MM.1S (cell line): ENCODE measurements around the gene ACP6.

ENCODE experiments used
- DNase-seq: peaks from one replicate; pipeline ENCODE4 v3.0.0-alpha.2; 2015
- H2AFZ ChIP-seq: fragments of 300-600 bp; sonication (generic); 2 replicates; pipeline ENCODE4 v1.6.0; 2016; ENCODE audit warnings: antibody characterized with exemption, low read length
- H3F3A ChIP-seq: fragments of 300-600 bp; sonication (generic); 2 replicates; pipeline ENCODE4 v1.6.1; 2016; ENCODE audit warnings: mild to moderate bottlenecking, antibody characterized with exemption, low read length, moderate library complexity, mixed read lengths; ENCODE audit not compliant: insufficient read depth
- H3K27ac ChIP-seq: fragments of 300-600 bp; sonication (generic); 2 replicates; pipeline ENCODE4 v1.5.1; 2016; ENCODE audit warnings: mild to moderate bottlenecking, low read length
- H3K27me3 ChIP-seq: fragments of 300-600 bp; sonication (generic); replicated peaks from 2 replicates; pipeline ENCODE4 v1.6.0; 2016; ENCODE audit warnings: low read length; ENCODE audit not compliant: insufficient read depth
- H3K36me3 ChIP-seq: fragments of 300-600 bp; sonication (generic); replicated peaks from 2 replicates; pipeline ENCODE4 v1.6.1; 2016; ENCODE audit warnings: mild to moderate bottlenecking, low read length, mixed read lengths; ENCODE audit not compliant: insufficient read depth
- H3K4me1 ChIP-seq: fragments of 300-600 bp; sonication (generic); 2 replicates; pipeline ENCODE4 v1.6.1; 2016; ENCODE audit warnings: low read length, mixed read lengths
- H3K4me2 ChIP-seq: fragments of 300-600 bp; sonication (generic); 2 replicates; pipeline ENCODE4 v1.6.0; 2016; ENCODE audit warnings: low read depth, low read length
- H3K4me3 ChIP-seq: fragments of 300-600 bp; sonication (generic); 2 replicates; pipeline ENCODE4 v1.5.1; 2016; ENCODE audit warnings: low read length, mixed read lengths
- H3K79me2 ChIP-seq: fragments of 300-600 bp; sonication (generic); 2 replicates; pipeline ENCODE4 v1.6.1; 2016; ENCODE audit warnings: mixed run types, low read length, mixed read lengths
- H3K9ac ChIP-seq: fragments of 300-600 bp; sonication (generic); 2 replicates; pipeline ENCODE4 v1.6.1; 2016; ENCODE audit warnings: low read length, mixed read lengths
- H3K9me2 ChIP-seq: fragments of 300-600 bp; sonication (generic); replicated peaks from 2 replicates; pipeline ENCODE4 v1.6.1; 2016; ENCODE audit warnings: mild to moderate bottlenecking, low read length, mixed read lengths; ENCODE audit not compliant: insufficient read depth
- H3K9me3 ChIP-seq: fragments of 300-600 bp; sonication (generic); replicated peaks from 2 replicates; pipeline ENCODE4 v1.6.1; 2016; ENCODE audit warnings: mild to moderate bottlenecking, low read length, mixed read lengths; ENCODE audit not compliant: insufficient read depth
- H4K20me1 ChIP-seq: fragments of 300-600 bp; sonication (generic); 2 replicates; pipeline ENCODE4 v1.6.1; 2016; ENCODE audit warnings: mild to moderate bottlenecking, low read length, moderate library complexity, mixed read lengths; ENCODE audit not compliant: insufficient read depth
- EZH2 ChIP-seq: fragments of 300-600 bp; sonication (generic); optimal IDR thresholded peaks from 2 replicates; pipeline ENCODE3; 2017; ENCODE audit warnings: low read depth, mild to moderate bottlenecking, antibody characterized with exemption, low read length, mixed read lengths
- EZH2phosphoT487 ChIP-seq: fragments of 300-600 bp; sonication (generic); IDR thresholded peaks from 2 replicates; pipeline ENCODE4 v1.6.1; 2018; ENCODE audit warnings: antibody characterized with exemption, low read length
- TF ChIP-seq, protein P1 (sequence below): fragments of 300-600 bp; sonication (generic); IDR thresholded peaks from 2 replicates; pipeline ENCODE4 v1.5.1; 2016; ENCODE audit warnings: antibody characterized with exemption, low read length, mixed read lengths

The ACP6 gene

DNA sequence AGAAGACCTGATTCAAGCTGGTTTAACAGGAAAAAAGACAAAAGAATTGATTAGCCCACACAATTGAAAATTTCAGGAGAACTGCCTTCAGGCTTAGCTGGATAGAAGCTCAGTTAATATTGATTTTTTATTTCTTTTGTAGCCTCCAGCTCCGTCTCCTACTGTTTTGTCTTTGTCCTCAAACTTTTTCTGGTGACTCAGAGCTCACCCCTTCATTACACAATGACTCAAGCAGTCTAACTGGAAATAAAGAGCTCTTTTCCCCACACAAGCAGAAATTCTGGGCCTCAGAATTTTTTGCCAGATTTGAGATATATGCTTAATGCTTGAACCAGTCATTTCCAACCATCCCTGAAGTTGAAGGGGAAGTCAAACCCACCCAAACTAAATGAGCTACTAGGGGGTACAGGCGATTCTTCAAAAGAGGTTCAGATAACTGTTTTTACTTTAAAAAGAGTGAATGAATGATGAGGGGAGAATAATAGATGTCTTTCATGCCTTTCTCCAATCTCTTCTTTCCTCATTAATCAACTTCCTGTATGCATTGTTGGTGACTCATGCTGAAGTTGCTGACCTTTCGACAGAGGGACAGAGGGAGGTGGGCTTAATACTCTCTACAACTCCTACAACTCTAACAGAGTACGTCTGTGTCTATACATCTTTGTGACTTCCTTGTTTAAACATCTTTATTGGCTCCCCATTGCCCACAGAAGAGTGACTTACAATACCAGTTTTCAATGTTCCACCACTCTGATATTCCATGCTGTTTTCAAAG, 6.2 kb upstream of the ACP6 start:
- no peaks in the 10 kb centered on the region for H3K79me2 ChIP-seq
- H3K9me2 ChIP-seq: no peaks in the 10 kb centered on the region
- H3K27me3 ChIP-seq: no peaks in the 10 kb centered on the region
- no peak overlapping the region for H3K4me2 ChIP-seq
- no peak overlapping the region for H2AFZ ChIP-seq
- H3K4me3 ChIP-seq: no peak overlapping the region
- no peaks in the 10 kb centered on the region for H3K4me1 ChIP-seq
- no peak for DNase-seq
- no peak overlapping the region for H3K9ac ChIP-seq
- TF ChIP-seq EZH2 (no peak), EZH2phosphoT487 (no peak)
- TF ChIP-seq, protein P1, sequence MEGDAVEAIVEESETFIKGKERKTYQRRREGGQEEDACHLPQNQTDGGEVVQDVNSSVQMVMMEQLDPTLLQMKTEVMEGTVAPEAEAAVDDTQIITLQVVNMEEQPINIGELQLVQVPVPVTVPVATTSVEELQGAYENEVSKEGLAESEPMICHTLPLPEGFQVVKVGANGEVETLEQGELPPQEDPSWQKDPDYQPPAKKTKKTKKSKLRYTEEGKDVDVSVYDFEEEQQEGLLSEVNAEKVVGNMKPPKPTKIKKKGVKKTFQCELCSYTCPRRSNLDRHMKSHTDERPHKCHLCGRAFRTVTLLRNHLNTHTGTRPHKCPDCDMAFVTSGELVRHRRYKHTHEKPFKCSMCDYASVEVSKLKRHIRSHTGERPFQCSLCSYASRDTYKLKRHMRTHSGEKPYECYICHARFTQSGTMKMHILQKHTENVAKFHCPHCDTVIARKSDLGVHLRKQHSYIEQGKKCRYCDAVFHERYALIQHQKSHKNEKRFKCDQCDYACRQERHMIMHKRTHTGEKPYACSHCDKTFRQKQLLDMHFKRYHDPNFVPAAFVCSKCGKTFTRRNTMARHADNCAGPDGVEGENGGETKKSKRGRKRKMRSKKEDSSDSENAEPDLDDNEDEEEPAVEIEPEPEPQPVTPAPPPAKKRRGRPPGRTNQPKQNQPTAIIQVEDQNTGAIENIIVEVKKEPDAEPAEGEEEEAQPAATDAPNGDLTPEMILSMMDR: no peak
- H3F3A ChIP-seq: no peaks in the 10 kb centered on the region
- no peaks in the 10 kb centered on the region for H4K20me1 ChIP-seq
- H3K9me3 ChIP-seq: no peaks in the 10 kb centered on the region
- H3K36me3 ChIP-seq: no peaks in the 10 kb centered on the region
- no peak overlapping the region for H3K27ac ChIP-seq

DNA sequence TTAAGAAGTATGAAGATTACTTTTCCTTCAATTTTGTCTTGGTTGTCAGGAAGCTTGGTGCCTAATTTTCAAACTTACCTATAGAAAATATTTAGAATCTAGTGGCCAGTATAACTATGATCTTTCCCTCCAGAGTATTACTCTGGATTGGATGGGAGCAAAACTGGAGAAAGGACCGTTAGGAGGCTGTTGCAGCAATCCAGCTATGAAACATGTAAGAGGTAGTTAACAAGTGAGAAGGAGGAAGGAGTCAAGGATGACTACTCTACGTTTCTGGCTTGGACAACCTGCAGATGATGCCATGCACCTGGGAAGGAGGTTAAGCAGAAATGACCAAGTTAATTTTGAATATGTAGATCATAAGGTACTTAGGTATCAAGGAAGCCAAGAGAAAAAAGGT, 3.5 kb upstream of the ACP6 start:
- no peak overlapping the region for H3K9ac ChIP-seq
- H2AFZ ChIP-seq: no peak overlapping the region
- H3K9me3 ChIP-seq: no peaks in the 10 kb centered on the region
- no peak overlapping the region for H3K4me2 ChIP-seq
- H3K79me2 ChIP-seq: peaks cover 2% of the 10 kb centered on the region
- H3K36me3 ChIP-seq: no peaks in the 10 kb centered on the region
- no peaks in the 10 kb centered on the region for H3K9me2 ChIP-seq
- DNase-seq: no peak
- H3F3A ChIP-seq: peaks cover 13% of the 10 kb centered on the region
- H3K27ac ChIP-seq: no peak overlapping the region
- no peak overlapping the region for H3K4me3 ChIP-seq
- H4K20me1 ChIP-seq: no peaks in the 10 kb centered on the region
- no peak for TF ChIP-seq EZH2phosphoT487
- TF ChIP-seq, protein P1: no peak
- no peak for TF ChIP-seq EZH2
- H3K4me1 ChIP-seq: peaks cover 2% of the 10 kb centered on the region
- H3K27me3 ChIP-seq: no peaks in the 10 kb centered on the region

DNA sequence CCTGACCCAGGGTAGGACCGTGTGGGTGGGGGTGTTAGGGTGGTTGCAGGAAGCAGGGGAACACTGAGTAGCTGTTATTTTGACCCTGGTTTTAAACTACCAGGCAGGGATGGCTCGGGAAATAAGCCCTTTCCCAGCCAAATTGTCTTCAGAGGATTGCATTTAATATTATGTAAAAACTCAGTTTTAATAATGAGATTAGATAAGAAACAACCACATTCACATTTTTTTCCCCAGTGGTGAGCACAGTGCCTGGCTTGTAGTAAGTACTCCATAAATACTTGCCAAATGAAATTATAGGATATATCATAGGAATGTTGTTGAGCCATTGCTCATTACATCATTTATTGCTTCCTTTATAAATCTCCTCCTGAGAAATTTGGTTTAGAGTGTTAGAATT, 3.1 kb upstream of the ACP6 start:
- no peak overlapping the region for H3K27ac ChIP-seq
- no peaks in the 10 kb centered on the region for H3K36me3 ChIP-seq
- no peak overlapping the region for H3K9ac ChIP-seq
- no peaks in the 10 kb centered on the region for H3K9me3 ChIP-seq
- H3K9me2 ChIP-seq: no peaks in the 10 kb centered on the region
- no peak overlapping the region for H2AFZ ChIP-seq
- no peaks in the 10 kb centered on the region for H3K27me3 ChIP-seq
- H3F3A ChIP-seq: peaks cover 15% of the 10 kb centered on the region
- H3K4me3 ChIP-seq: no peak overlapping the region
- no peak for TF ChIP-seq EZH2
- H4K20me1 ChIP-seq: no peaks in the 10 kb centered on the region
- no peak overlapping the region for H3K4me2 ChIP-seq
- H3K4me1 ChIP-seq: peaks cover 5% of the 10 kb centered on the region
- peaks cover 6% of the 10 kb centered on the region for H3K79me2 ChIP-seq
- no peak for DNase-seq
